Ascending aorta (tissue), 2 donors: Measurements from ENCODE around the gene ATF5. TPM values are rescaled to one million over a fixed set of nuclear protein-coding genes. Genes with fewer than 3 reads are reported as not detected.

Experiments
- DNase-seq, 2 donors: peaks; one replicate each; pipeline ENCODE4 v3.0.0-alpha.2; 2019; ENCODE audit warnings: low spot score in 2 of 2
- H3K27ac ChIP-seq, 2 donors: fragments of 200-600 bp; sonication (generic); one replicate each; pipeline ENCODE4 v1.5.1; 2016 to 2017; ENCODE audit warnings: mild to moderate bottlenecking in 1 of 2
- H3K27me3 ChIP-seq: fragments of 200-600 bp; sonication (generic); one replicate; pipeline ENCODE4 v1.5.1; 2017
- H3K36me3 ChIP-seq, 2 donors: fragments of 200-600 bp; sonication (generic); one replicate each; pipeline ENCODE4 v1.5.1; 2016
- H3K4me1 ChIP-seq, 2 donors: fragments of 200-600 bp; sonication (generic); one replicate each; pipeline ENCODE4 v1.5.1; 2016 to 2017; ENCODE audit warnings: mild to moderate bottlenecking in 1 of 2
- H3K4me3 ChIP-seq, 2 donors: fragments of 200-600 bp; sonication (generic); one replicate each; pipeline ENCODE4 v1.5.1; 2016 to 2017; ENCODE audit warnings: mild to moderate bottlenecking in 1 of 2
- H3K9me3 ChIP-seq, 2 donors: fragments of 200-600 bp; sonication (generic); one replicate each; pipeline ENCODE4 v1.5.1; 2016
- CTCF ChIP-seq, 3 experiments: fragments of 200-600 bp in 2 of 3; fragments of 450-650 bp in 1 of 3; sonication (generic) in 2 of 3; IDR thresholded peaks; one replicate each; pipeline ENCODE4 v1.5.1; 2016 to 2019; ENCODE audit warnings: antibody characterized with exemption in 3 of 3, mild to moderate bottlenecking in 1 of 3, moderate library complexity in 1 of 3
- intact Hi-C: fragments of 100-400 bp; cut with DNase I; formaldehyde crosslinking; loops from one replicate; pipeline ENCODE4 v1.15.1; 2023
- total RNA-seq: library from RNA; depleted of rRNA; stranded (reverse); fragments of >200 nt; gene quantifications from one replicate; pipeline ENCODE4 v1.1.0, GENCODE V29; 2016

ATF5 gene
- total RNA-seq, 1 donor from 2014 or later: 4.3 TPM

- Histone ChIP-seq H3K27ac (no peak overlapping the region), H3K9me3 (no peaks in the 10 kb centered on the region), H3K36me3 (peaks cover 38 to 52% of the 10 kb centered on the region in 2 donors), H3K27me3 (no peaks in the 10 kb centered on the region), H3K4me1 (no peaks in the 10 kb centered on the region), H3K4me3 (no peak overlapping the region)
- intact Hi-C loops: no loop called here
- no peak for DNase-seq
- TF ChIP-seq CTCF (IDR thresholded peaks at IDR 0.05): no peak
These were observed 47.5 kb downstream of the ATF5 start for GRCh38 chr19:49976496-49976895.

- no peak for TF ChIP-seq CTCF (IDR thresholded peaks at IDR 0.05)
- Histone ChIP-seq H3K27me3 (no peaks in the 10 kb centered on the region), H3K27ac (no peak overlapping the region), H3K4me3 (no peak overlapping the region), H3K36me3 (peaks cover 44 to 52% of the 10 kb centered on the region in 2 donors), H3K9me3 (no peaks in the 10 kb centered on the region), H3K4me1 (no peaks in the 10 kb centered on the region)
- no peak for DNase-seq
- intact Hi-C loops: no loop called here
These were observed 48.1 kb downstream of the ATF5 start for GRCh38 chr19:49977076-49977475.

GRCh38 chr19:49977881-49978280 is 48.9 kb downstream of the ATF5 start:
- H3K4me3 ChIP-seq: no peak overlapping the region
- H3K36me3 ChIP-seq: peaks cover 44 to 55% of the 10 kb centered on the region in 2 donors
- intact Hi-C loops: no loop called here
- H3K9me3 ChIP-seq: no peaks in the 10 kb centered on the region
- no peaks in the 10 kb centered on the region for H3K27me3 ChIP-seq
- no peaks in the 10 kb centered on the region for H3K4me1 ChIP-seq
- H3K27ac ChIP-seq: no peak overlapping the region
- DNase-seq: no peak
- TF ChIP-seq CTCF (IDR thresholded peaks at IDR 0.05): no peak

GRCh38 chr19:49978324-49978723 is 49.3 kb downstream of the ATF5 start:
- Histone ChIP-seq H3K27ac (no peak overlapping the region), H3K27me3 (no peaks in the 10 kb centered on the region), H3K4me3 (no peak overlapping the region), H3K4me1 (no peaks in the 10 kb centered on the region), H3K9me3 (no peaks in the 10 kb centered on the region), H3K36me3 (peaks cover 44 to 55% of the 10 kb centered on the region in 2 donors)
- no peak for TF ChIP-seq CTCF (IDR thresholded peaks at IDR 0.05)
- DNase-seq: no peak
- intact Hi-C loops: no loop called here

GRCh38 chr19:49981603-49982593 is 52.9 kb downstream of the ATF5 start:
- Histone ChIP-seq H3K36me3 (peaks cover 45 to 66% of the 10 kb centered on the region in 2 donors), H3K4me3 (no peak overlapping the region), H3K9me3 (no peaks in the 10 kb centered on the region), H3K4me1 (no peaks in the 10 kb centered on the region), H3K27ac (no peak overlapping the region), H3K27me3 (no peaks in the 10 kb centered on the region)
- no peak for DNase-seq
- no peak for TF ChIP-seq CTCF (IDR thresholded peaks at IDR 0.05)
- intact Hi-C loops: no loop called here

Other genes starting within 250 kb of the ATF5 start
- 9.8 TPM for gene ADM5, start 239.6 kb upstream of the ATF5 start, total RNA-seq
- gene CPT1C, start 238.1 kb upstream of the ATF5 start, total RNA-seq: 12.3 TPM
- gene TSKS, start 165.9 kb upstream of the ATF5 start, total RNA-seq: not detected
- 249 TPM for gene AP2A1, start 162.2 kb upstream of the ATF5 start, total RNA-seq
- gene FUZ, start 115.9 kb upstream of the ATF5 start, total RNA-seq: 22.1 TPM
- 54.0 TPM for gene MED25, start 110.9 kb upstream of the ATF5 start, total RNA-seq
- 163 TPM for gene PTOV1, start 78.0 kb upstream of the ATF5 start, total RNA-seq
- 46.3 TPM for gene PNKP, start 61.6 kb upstream of the ATF5 start, total RNA-seq
- 12.8 TPM for gene AKT1S1, start 51.9 kb upstream of the ATF5 start, total RNA-seq
- gene TBC1D17, start 51.5 kb upstream of the ATF5 start, total RNA-seq: 44.6 TPM
- 0.96 TPM for gene IL4I1, start 32.3 kb upstream of the ATF5 start, total RNA-seq
- 38.8 TPM for gene NUP62, start 299 bp downstream of the ATF5 start, total RNA-seq
- gene SIGLEC11, start 32.0 kb downstream of the ATF5 start, total RNA-seq: 12.7 TPM
- gene VRK3, start 96.2 kb downstream of the ATF5 start, total RNA-seq: 27.6 TPM
- gene ZNF473, start 96.8 kb downstream of the ATF5 start, total RNA-seq: 3.4 TPM
- not detected for gene IZUMO2, start 234.1 kb downstream of the ATF5 start, total RNA-seq